ENCODE measurements around the gene SECISBP2L.

Gene SECISBP2L

DNA sequence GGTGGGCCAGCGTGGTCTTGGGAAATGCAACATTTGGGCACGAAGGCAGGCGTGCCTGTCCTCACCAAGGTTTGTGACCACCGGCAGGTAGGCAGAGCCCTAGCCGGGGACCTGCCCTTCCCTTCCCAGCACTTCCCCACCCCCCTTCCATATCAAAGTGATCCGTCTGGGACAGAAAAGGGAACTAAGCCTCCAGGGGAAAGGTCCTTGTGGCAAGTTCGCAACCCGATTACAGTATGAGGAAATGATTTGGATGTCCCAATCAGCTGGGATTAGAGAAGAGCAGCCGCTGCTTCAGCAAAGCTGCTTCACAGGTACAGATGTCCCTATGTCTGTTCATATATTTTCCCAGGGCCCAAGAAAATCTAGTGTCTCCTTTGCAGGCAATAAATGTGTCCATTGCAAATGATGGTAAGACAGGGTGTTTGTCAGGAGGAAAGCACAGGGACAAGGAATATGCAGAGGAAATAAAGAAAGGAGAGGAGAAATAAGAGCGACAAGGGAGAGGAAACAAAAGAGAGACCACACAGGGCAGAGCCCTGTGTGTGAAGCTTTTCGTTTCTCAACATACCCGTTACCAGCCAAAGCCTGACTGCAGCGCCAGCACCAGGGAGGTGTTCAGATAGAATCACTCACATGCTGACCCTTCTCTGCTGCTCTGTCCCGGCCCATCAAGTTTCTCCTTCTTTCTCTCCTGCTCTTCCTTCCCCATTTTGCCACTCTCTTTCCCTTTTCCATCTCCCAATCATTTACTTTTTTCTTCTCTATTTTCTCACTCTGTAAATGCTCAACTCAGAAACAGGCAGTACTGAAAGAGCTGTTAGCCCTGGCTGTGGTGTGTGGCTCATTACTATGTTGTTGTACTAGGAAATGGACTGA lies 17.4 kb upstream of the SECISBP2L start:
- H3K36me3 Mint-ChIP-seq: no peaks in the 10 kb centered on the region
- H3K9me3 Mint-ChIP-seq: no peaks in the 10 kb centered on the region
- peaks cover 19% of the 10 kb centered on the region for H3K4me1 Mint-ChIP-seq
- H3K27ac Mint-ChIP-seq: no peak overlapping the region
- H3K27me3 Mint-ChIP-seq: no peaks in the 10 kb centered on the region
- H3K4me3 Mint-ChIP-seq: no peak overlapping the region

DNA sequence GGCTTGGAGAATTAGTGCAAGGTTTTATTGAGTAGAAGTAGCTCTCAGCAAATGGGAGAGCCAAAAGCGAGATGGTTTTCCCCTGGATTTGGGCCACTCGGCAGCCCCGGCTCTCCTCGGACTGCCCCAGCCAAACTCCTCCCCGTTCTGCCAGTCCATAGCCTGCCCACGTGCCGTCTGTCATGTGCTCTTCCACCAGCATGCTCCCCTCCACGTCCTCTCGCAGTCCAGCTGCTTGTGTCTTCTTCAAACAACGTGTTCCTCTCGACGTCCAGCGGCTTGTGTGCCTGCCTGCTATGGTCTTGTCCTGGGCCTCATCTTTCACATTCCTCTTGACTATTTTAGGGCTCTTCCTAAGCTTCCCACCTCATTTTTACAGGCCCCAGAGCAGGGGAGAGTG lies 16.7 kb upstream of the SECISBP2L start:
- Mint-ChIP-seq H3K27ac (no peak overlapping the region), H3K4me1 (peaks cover 19% of the 10 kb centered on the region), H3K4me3 (no peak overlapping the region), H3K36me3 (no peaks in the 10 kb centered on the region), H3K9me3 (no peaks in the 10 kb centered on the region), H3K27me3 (no peaks in the 10 kb centered on the region)

DNA sequence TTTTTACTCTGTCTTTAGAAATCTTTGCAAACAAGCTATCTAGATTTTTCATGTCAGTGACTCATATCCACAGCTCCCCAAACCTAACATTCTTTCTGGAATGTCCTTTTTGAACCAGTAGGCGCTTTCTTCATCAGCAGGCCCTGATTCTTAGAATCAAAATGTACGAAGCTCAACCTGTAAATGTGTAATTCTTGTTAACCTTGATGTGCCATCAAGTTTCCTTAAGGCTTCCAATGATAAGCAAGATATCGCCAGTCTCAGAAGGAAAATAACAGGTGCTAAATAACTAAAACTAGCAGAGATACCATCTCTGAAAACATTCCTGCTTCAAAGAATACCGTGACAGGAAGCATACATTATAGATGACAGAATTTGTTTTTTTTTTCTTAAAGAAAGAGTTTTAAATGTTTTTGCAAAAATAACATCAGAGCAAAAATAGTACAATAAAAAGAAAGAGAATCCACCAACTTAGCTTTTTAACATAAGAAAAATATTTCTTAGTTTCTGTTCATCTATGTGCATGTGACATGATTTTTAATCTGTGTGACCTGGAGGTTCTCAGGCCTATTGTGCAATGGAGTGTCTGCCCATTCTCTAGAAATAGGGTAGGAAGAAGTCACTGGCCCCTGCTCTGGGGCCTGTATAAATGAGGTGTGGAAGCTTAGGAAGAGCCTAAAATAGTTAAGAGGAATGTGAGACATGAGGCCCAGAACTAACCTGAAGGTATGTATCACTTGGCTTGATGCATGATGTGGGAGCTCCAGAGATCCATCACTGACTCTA lies 14.7 kb upstream of the SECISBP2L start:
- no peaks in the 10 kb centered on the region for H3K36me3 Mint-ChIP-seq
- H3K9me3 Mint-ChIP-seq: no peaks in the 10 kb centered on the region
- peak overlapping the region; percentile 48 for H3K4me3 Mint-ChIP-seq
- H3K27me3 Mint-ChIP-seq: no peaks in the 10 kb centered on the region
- H3K4me1 Mint-ChIP-seq: peaks cover 19% of the 10 kb centered on the region
- peak overlapping the region; percentile 94 for H3K27ac Mint-ChIP-seq

DNA sequence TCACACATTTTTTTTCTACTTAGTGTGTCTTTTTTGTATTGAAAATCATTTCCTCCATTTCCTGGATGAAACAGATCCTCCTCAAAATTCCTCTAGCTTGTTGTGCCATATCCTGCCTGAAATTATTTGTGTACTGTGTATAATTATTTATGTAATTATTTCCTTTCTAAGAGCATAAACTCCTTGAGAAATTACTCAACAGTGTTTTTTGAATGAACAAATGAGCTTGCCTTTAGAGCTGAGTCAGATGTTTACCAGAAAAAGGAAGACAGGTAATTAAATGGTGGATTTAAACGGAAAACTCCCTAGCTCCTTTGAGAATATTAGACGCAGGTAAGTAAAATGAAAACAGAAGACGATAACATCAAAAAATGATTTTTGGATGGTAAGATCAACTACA lies 13.2 kb upstream of the SECISBP2L start:
- Mint-ChIP-seq H3K4me1 (peaks cover 19% of the 10 kb centered on the region), H3K27ac (peak overlapping the region; percentile 24), H3K36me3 (no peaks in the 10 kb centered on the region), H3K9me3 (no peaks in the 10 kb centered on the region), H3K4me3 (no peak overlapping the region), H3K27me3 (no peaks in the 10 kb centered on the region)

- Mint-ChIP-seq H3K27me3 (no peaks in the 10 kb centered on the region), H3K4me1 (peaks cover 19% of the 10 kb centered on the region), H3K9me3 (no peaks in the 10 kb centered on the region), H3K36me3 (no peaks in the 10 kb centered on the region), H3K4me3 (no peak overlapping the region), H3K27ac (no peak overlapping the region)
Observed at GRCh38 chr15:49058559-49058958, 12.3 kb upstream of the SECISBP2L start.

GRCh38 chr15:49055630-49056029 lies 9.4 kb upstream of the SECISBP2L start:
- no peak overlapping the region for H3K27ac Mint-ChIP-seq

DNA sequence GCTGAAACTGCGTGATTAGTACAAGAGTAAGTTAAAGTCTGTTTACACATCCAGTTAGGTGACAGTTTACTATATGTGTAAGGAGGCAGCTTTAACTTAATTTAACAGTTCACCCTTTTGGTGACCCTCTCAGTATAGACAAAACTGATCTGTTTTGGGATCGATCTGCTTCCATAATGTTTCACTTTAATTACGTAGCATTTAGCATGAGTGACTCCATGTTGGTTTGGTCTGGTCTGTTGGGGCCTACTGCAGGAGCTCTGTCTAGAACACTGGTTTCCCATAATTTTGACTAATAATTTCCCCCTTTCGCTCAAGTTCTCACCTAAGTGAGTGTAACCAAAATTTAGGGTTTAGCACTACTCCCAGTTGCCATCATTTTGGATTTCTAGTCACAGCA lies 6.4 kb upstream of the SECISBP2L start:
- Mint-ChIP-seq H3K27ac (no peak overlapping the region), H3K9me3 (no peaks in the 10 kb centered on the region), H3K36me3 (no peaks in the 10 kb centered on the region), H3K4me1 (no peaks in the 10 kb centered on the region), H3K4me3 (no peak overlapping the region), H3K27me3 (no peaks in the 10 kb centered on the region)

More at GRCh38 chr15:49055630-49056029, 9.4 kb upstream of the SECISBP2L start:
- Mint-ChIP-seq H3K36me3 (no peaks in the 10 kb centered on the region), H3K27me3 (no peaks in the 10 kb centered on the region), H3K4me3 (no peak overlapping the region), H3K4me1 (peaks cover 11% of the 10 kb centered on the region), H3K9me3 (no peaks in the 10 kb centered on the region)

DNA sequence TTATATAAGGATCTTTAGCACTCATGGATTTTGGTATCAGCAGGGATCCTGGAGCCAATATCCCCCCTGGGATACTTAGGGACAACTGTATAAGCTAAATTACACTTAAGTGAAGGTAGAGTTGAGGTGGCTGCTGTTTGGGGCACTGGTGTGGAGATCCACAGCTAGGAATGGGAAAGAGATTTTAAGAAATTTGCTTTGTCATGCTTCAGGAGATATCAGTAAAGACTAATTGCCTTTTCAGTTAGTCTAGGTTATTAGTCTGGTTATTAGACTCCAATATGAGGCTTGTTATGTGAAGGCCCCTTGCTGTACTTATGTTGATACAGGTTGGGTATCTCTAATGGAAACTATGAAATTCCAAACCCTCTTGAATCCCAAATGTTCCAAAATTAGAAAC lies 1.2 kb upstream of the SECISBP2L start:
- Mint-ChIP-seq H3K4me3 (peak overlapping the region; percentile 11), H3K9me3 (no peaks in the 10 kb centered on the region), H3K27me3 (no peaks in the 10 kb centered on the region), H3K27ac (peak overlapping the region; percentile 85), H3K36me3 (no peaks in the 10 kb centered on the region), H3K4me1 (peaks cover 32% of the 10 kb centered on the region)

DNA sequence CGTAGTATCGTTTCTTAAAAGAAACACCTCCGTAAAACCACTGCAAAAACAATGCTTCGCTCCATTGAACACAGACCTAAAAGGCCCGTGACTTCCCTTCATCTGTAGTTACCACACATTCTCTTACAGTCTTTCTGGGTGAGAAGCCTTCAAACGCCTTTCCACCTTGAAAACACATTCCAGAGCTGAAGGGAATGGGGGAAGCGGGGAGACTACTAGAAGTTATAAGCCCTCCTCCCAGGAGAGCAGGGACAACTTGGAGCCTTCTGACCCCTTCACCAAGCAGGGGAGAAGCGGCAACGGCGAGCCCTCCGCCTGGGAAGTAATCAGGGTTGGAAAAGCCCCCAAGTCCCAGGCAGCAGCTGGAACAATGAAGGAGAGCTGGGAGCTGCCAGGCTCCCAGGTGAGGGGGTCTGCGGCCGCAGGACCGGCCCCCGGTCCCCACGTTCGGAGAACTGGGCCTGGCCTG lies 461 bp downstream of the SECISBP2L start:
- peak overlapping the region; percentile 96 for H3K4me3 Mint-ChIP-seq
- H3K36me3 Mint-ChIP-seq: no peaks in the 10 kb centered on the region
- H3K27me3 Mint-ChIP-seq: no peaks in the 10 kb centered on the region
- peak overlapping the region; percentile 93 for H3K27ac Mint-ChIP-seq
- peaks cover 48% of the 10 kb centered on the region for H3K4me1 Mint-ChIP-seq
- no peaks in the 10 kb centered on the region for H3K9me3 Mint-ChIP-seq

DNA sequence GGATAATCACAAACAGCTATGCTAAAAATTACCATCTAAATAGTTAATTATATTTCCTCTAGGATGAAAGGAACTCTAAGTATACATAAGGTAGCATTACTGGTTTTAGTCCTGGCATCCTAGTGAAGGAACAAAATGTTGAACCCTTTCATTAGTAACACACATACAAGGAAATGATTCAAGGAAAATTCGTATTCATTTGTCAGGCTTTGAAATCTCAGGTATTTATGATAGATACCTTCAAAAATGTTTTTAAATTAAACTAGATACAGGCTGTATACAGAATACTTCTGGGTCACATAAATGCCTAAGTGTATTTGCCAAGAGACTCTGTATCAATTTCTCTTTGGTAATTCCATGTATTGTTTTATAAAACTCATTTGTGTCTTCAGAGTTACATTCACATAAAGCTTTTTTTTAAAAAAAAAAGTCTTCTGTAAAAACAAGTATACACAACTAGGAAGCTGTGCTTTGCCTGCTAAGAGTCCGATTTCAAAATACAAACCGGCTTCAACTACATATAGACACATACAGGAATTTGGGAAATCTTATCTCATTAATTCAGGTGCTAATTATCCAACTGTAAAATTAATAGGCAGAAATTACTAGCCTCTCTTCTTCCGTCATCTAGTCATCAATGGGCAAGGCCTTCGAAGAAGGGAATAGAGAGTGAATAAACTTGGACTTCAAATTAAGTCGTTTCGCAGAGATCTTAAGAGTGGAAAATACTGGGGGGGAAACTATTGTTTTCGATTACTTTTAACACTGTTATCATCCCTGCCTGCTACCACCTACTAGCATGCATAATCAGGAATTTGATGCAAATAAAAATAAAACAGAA lies 1.3 kb downstream of the SECISBP2L start:
- Mint-ChIP-seq H3K27me3 (no peaks in the 10 kb centered on the region), H3K36me3 (peaks cover 1% of the 10 kb centered on the region), H3K9me3 (no peaks in the 10 kb centered on the region), H3K4me3 (peak overlapping the region; percentile 96), H3K4me1 (peaks cover 51% of the 10 kb centered on the region), H3K27ac (peak overlapping the region; percentile 93)

DNA sequence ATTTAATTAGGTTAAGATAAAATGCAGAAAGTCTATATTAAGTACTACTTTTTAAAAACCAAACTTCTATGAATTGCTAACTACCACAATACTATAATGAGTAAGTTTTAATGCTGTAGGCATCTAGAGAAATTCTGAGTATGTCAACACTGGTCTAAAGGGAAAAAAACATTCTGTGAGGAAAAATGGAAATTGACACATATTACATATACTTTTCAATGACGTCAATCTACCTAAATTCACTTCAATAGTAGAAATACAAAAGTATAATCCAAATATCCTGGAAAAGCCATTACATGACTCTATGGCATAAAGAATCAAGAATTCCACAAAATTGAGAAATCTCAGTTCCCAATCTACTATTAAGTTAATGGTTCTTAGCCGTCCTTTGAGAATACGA lies 2.2 kb downstream of the SECISBP2L start:
- no peak overlapping the region for H3K27ac Mint-ChIP-seq
- no peaks in the 10 kb centered on the region for H3K9me3 Mint-ChIP-seq
- H3K27me3 Mint-ChIP-seq: no peaks in the 10 kb centered on the region
- peaks cover 3% of the 10 kb centered on the region for H3K36me3 Mint-ChIP-seq
- peak overlapping the region; percentile 58 for H3K4me3 Mint-ChIP-seq
- peaks cover 61% of the 10 kb centered on the region for H3K4me1 Mint-ChIP-seq

- no peak overlapping the region for H3K4me3 Mint-ChIP-seq
- peaks cover 3% of the 10 kb centered on the region for H3K36me3 Mint-ChIP-seq
- H3K4me1 Mint-ChIP-seq: peaks cover 72% of the 10 kb centered on the region
- no peaks in the 10 kb centered on the region for H3K27me3 Mint-ChIP-seq
- peak overlapping the region; percentile 8 for H3K27ac Mint-ChIP-seq
- H3K9me3 Mint-ChIP-seq: no peaks in the 10 kb centered on the region
Observed at GRCh38 chr15:49042165-49042564, 4.1 kb downstream of the SECISBP2L start.

- H3K27ac Mint-ChIP-seq: no peak overlapping the region
- peaks cover 3% of the 10 kb centered on the region for H3K36me3 Mint-ChIP-seq
- no peaks in the 10 kb centered on the region for H3K9me3 Mint-ChIP-seq
- peaks cover 65% of the 10 kb centered on the region for H3K4me1 Mint-ChIP-seq
- H3K27me3 Mint-ChIP-seq: no peaks in the 10 kb centered on the region
- peak overlapping the region; percentile 23 for H3K4me3 Mint-ChIP-seq
Observed at GRCh38 chr15:49041426-49041825, 4.8 kb downstream of the SECISBP2L start.

DNA sequence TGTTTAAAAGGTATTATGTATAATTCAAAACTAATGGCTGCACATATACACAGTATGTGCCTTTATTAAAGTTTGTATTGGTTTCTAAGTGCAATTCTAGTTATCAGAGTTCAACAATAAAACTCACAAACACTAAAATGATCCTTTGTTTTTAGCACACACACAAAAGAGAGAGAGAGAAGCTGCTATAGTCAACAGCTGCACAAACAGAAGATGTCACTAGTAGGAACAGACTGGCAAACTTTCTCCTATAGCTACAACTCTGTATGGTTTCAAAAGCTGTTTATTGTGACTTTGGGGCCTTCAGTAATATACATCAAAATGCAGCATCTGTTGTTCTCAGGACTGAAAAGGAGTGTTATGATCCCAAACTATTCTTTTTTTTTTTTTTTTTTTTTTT lies 6.1 kb downstream of the SECISBP2L start:
- H3K9me3 Mint-ChIP-seq: no peaks in the 10 kb centered on the region
- no peak overlapping the region for H3K27ac Mint-ChIP-seq
- peaks cover 6% of the 10 kb centered on the region for H3K36me3 Mint-ChIP-seq
- H3K4me3 Mint-ChIP-seq: no peak overlapping the region
- no peaks in the 10 kb centered on the region for H3K27me3 Mint-ChIP-seq
- H3K4me1 Mint-ChIP-seq: peaks cover 61% of the 10 kb centered on the region

DNA sequence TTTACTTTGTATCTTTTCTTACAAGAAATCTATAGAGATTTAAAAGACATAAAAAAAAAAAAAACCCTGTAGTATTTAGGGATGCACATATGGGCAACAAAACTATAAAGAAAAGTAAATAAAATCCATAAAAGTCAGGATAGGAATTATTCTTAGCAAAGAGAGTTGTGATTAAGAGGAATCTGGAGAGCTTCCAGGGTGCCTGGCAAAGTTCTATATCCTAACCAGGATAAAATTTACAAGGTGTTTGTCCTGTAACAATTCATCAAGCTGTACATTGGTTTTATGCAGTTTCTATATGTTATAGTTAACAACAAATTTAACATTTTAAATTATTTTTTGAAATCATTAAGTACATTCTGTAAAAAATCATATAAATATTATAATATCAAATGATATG lies 7.9 kb downstream of the SECISBP2L start:
- H3K36me3 Mint-ChIP-seq: peaks cover 8% of the 10 kb centered on the region
- no peaks in the 10 kb centered on the region for H3K9me3 Mint-ChIP-seq
- H3K4me1 Mint-ChIP-seq: peaks cover 44% of the 10 kb centered on the region
- H3K27ac Mint-ChIP-seq: no peak overlapping the region
- H3K27me3 Mint-ChIP-seq: no peaks in the 10 kb centered on the region
- H3K4me3 Mint-ChIP-seq: no peak overlapping the region

Measured in activated naive CD4-positive, alpha-beta T cell treated with anti-CD3 and anti-CD28 coated beads, Interleukin-2, amount 50 U/mL, for 24 hours (primary cell).